K562 (cell line): Measurements from ENCODE around the gene BLM. TPM values are rescaled to one million over a fixed set of nuclear protein-coding genes. Genes with fewer than 3 reads are reported as not detected.

Source experiments
- CHD1 ChIP-seq: fragments of 200-600 bp; sonication (generic); IDR thresholded peaks from one replicate; pipeline ENCODE4 v1.6.1; 2012; ENCODE audit warnings: mild to moderate bottlenecking, moderate library complexity, low read length, inconsistent platforms
- ESRRA ChIP-seq: fragments of 450-650 bp; IDR thresholded peaks from 2 replicates; pipeline ENCODE4 v1.6.1; 2014; ENCODE audit warnings: low read depth, mild to moderate bottlenecking, moderate library complexity, borderline replicate concordance
- KDM2B ChIP-seq: fragments of 250-450 bp; sonication (Bioruptor Pico); IDR thresholded peaks from 2 replicates; pipeline ENCODE4 v1.8.0; 2021; ENCODE audit warnings: mild to moderate bottlenecking, moderate library complexity
- KLF13 ChIP-seq: fragments of 450-650 bp; IDR thresholded peaks from 2 replicates; pipeline ENCODE4 v1.6.1; 2016; ENCODE audit warnings: missing genetic modification characterization, low read depth, mild to moderate bottlenecking, missing compliant biosample characterization, moderate library complexity, borderline replicate concordance
- LEF1 ChIP-seq: fragments of 450-650 bp; IDR thresholded peaks from 2 replicates; pipeline ENCODE4 v1.6.1; 2016; ENCODE audit warnings: mild to moderate bottlenecking
- MCM5 ChIP-seq: fragments of 450-650 bp; IDR thresholded peaks from 2 replicates; pipeline ENCODE4 v1.6.1; 2016; ENCODE audit warnings: low read depth
- POU5F1 ChIP-seq: fragments of 150-350 bp; IDR thresholded peaks from 2 replicates; pipeline ENCODE4 v1.6.1; 2014; ENCODE audit warnings: borderline replicate concordance, low read length, low read depth, mild to moderate bottlenecking; ENCODE audit not compliant: partially characterized antibody
- SREBF1 ChIP-seq: fragments of 150-350 bp; IDR thresholded peaks from 2 replicates; pipeline ENCODE4 v1.6.1; 2014; ENCODE audit warnings: antibody characterized with exemption, low read depth, low read length, borderline replicate concordance
- TCF7L2 ChIP-seq: fragments of 150-350 bp; IDR thresholded peaks from 2 replicates; pipeline ENCODE4 v1.6.1; 2016; ENCODE audit warnings: low read depth, mild to moderate bottlenecking, low read length, moderate library complexity
- ZNF212 ChIP-seq: fragments of 450-650 bp; formaldehyde crosslinking; IDR thresholded peaks from 2 replicates; pipeline ENCODE4 v1.4.0; 2020; ENCODE audit warnings: mild to moderate bottlenecking
- polyA plus RNA-seq, 8 experiments: library from polyadenylated mRNA; depleted of rRNA in 4 of 8; stranded (reverse) in 5 of 8; unstranded in 3 of 8; fragments of >200 nt; fragmentation: Nextera tagmentation in 2 of 8; fragmentation: Illumina TruSeq in 1 of 8; extraction: Ambion mirVana in 2 of 8; extraction: Trizol in 1 of 8; gene quantifications; 2 replicates each; pipeline versions ENCODE4 v1.2.1 to v1.2.3, GENCODE V29; 2011 to 2014; ENCODE audit warnings: inconsistent platforms in 1 of 8, missing spikeins in 1 of 8
- total RNA-seq, 7 experiments: library from RNA; depleted of rRNA in 6 of 7; stranded (reverse); fragments of >200 nt in 6 of 7; fragmentation: Illumina TruSeq in 2 of 7; extraction: Trizol in 2 of 7; gene quantifications; 2 replicates each; pipeline versions ENCODE4 v1.2.1 to v1.2.3, GENCODE V29; 2011 to 2021; ENCODE audit warnings: low replicate concordance in 1 of 7
- TF ChIP-seq, protein P1 (sequence below): sonication (generic); formaldehyde crosslinking; IDR thresholded peaks from 2 replicates; pipeline ENCODE4 v1.5.0; 2020; ENCODE audit warnings: missing genetic modification reagents
- TF ChIP-seq, protein P2 (sequence below): fragments of 450-650 bp; IDR thresholded peaks from 2 replicates; pipeline ENCODE4 v1.6.1; 2018; ENCODE audit not compliant: partially characterized antibody
- TF ChIP-seq, protein P3 (sequence below): fragments of 250-450 bp; sonication (Bioruptor Pico); IDR thresholded peaks from 2 replicates; pipeline ENCODE4 v1.4.0; 2020; ENCODE audit warnings: mild to moderate bottlenecking, moderate library complexity
- TF ChIP-seq, protein P4 (sequence below): fragments of 450-650 bp; IDR thresholded peaks from 2 replicates; pipeline ENCODE4 v1.6.1; 2016
- TF ChIP-seq, protein P5 (sequence below): fragments of 450-650 bp; conservative IDR thresholded peaks from 2 replicates; pipeline ENCODE4 v1.6.1; 2016; ENCODE audit warnings: missing genetic modification characterization, low read depth, mild to moderate bottlenecking, control low read depth, missing compliant biosample characterization

The BLM gene
- total and polyA plus RNA-seq, 9 of the 15 experiments (the other 6 are each of a cell fraction or from before 2014, with no cell fraction given) = 21.0 to 56.0 (median 43.9) TPM

DNA sequence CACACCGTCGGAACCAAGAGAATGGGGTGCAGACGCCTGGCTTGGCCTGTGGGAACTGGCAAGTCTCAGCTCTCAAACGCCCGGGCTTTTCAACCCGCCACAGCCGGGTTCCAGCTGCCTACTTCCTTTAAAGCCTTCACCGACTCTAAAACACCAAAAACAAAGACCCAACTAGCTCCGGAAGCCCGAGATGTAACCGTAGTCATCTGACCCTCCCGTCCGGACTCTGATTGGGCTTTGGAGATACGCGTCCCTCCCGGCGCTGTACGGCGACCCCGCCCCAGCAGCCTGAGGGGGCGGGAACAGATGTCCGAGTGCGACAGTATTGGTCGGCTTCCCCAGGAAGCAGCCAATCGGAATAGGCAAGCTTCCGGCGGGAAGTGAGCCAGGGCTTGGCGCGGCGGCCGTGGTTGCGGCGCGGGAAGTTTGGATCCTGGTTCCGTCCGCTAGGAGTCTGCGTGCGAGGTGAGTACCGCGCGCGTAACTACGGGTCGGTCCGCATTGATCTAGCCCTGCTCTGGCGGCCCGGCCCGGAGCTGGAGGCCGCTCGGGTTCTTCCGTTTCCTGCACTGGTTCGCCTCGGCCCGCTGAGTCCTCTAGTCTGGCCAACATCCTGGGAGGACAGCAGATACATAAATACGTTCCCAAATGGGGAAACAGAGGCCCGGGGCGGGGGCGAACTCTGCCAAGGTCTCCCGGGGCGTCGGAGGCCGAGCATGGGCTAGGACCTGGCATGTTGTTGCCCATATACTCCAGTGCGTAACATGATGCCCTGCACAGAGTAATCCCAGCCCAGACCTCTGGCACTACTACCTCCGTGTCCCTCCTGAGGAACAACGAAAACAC lies at the start of gene BLM (continued):
- TF ChIP-seq LEF1 (no peak), MCM5 (no peak), ESRRA (0 out of 2 replicates have a peak, but pooled peaks have one; percentile 29), ZNF212 (CRISPR knock-in tag) (no peak), TCF7L2 (no peak), KLF13 (tag) (0 out of 2 replicates have a peak, but pooled peaks have one; percentile 25), KDM2B (CRISPR knock-in tag) (no peak), CHD1 (peak; percentile 58), POU5F1 (no peak), SREBF1 (no peak)
- TF ChIP-seq, protein P1, sequence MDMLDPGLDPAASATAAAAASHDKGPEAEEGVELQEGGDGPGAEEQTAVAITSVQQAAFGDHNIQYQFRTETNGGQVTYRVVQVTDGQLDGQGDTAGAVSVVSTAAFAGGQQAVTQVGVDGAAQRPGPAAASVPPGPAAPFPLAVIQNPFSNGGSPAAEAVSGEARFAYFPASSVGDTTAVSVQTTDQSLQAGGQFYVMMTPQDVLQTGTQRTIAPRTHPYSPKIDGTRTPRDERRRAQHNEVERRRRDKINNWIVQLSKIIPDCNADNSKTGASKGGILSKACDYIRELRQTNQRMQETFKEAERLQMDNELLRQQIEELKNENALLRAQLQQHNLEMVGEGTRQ (CRISPR knock-in tag) = peak; percentile 82
- TF ChIP-seq, protein P2, sequence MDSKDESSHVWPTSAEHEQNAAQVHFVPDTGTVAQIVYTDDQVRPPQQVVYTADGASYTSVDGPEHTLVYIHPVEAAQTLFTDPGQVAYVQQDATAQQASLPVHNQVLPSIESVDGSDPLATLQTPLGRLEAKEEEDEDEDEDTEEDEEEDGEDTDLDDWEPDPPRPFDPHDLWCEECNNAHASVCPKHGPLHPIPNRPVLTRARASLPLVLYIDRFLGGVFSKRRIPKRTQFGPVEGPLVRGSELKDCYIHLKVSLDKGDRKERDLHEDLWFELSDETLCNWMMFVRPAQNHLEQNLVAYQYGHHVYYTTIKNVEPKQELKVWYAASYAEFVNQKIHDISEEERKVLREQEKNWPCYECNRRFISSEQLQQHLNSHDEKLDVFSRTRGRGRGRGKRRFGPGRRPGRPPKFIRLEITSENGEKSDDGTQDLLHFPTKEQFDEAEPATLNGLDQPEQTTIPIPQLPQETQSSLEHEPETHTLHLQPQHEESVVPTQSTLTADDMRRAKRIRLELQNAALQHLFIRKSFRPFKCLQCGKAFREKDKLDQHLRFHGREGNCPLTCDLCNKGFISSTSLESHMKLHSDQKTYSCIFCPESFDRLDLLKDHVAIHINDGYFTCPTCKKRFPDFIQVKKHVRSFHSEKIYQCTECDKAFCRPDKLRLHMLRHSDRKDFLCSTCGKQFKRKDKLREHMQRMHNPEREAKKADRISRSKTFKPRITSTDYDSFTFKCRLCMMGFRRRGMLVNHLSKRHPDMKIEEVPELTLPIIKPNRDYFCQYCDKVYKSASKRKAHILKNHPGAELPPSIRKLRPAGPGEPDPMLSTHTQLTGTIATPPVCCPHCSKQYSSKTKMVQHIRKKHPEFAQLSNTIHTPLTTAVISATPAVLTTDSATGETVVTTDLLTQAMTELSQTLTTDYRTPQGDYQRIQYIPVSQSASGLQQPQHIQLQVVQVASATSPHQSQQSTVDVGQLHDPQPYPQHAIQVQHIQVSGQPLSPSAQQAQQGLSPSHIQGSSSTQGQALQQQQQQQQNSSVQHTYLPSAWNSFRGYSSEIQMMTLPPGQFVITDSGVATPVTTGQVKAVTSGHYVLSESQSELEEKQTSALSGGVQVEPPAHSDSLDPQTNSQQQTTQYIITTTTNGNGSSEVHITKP = no peak
- TF ChIP-seq, protein P3, sequence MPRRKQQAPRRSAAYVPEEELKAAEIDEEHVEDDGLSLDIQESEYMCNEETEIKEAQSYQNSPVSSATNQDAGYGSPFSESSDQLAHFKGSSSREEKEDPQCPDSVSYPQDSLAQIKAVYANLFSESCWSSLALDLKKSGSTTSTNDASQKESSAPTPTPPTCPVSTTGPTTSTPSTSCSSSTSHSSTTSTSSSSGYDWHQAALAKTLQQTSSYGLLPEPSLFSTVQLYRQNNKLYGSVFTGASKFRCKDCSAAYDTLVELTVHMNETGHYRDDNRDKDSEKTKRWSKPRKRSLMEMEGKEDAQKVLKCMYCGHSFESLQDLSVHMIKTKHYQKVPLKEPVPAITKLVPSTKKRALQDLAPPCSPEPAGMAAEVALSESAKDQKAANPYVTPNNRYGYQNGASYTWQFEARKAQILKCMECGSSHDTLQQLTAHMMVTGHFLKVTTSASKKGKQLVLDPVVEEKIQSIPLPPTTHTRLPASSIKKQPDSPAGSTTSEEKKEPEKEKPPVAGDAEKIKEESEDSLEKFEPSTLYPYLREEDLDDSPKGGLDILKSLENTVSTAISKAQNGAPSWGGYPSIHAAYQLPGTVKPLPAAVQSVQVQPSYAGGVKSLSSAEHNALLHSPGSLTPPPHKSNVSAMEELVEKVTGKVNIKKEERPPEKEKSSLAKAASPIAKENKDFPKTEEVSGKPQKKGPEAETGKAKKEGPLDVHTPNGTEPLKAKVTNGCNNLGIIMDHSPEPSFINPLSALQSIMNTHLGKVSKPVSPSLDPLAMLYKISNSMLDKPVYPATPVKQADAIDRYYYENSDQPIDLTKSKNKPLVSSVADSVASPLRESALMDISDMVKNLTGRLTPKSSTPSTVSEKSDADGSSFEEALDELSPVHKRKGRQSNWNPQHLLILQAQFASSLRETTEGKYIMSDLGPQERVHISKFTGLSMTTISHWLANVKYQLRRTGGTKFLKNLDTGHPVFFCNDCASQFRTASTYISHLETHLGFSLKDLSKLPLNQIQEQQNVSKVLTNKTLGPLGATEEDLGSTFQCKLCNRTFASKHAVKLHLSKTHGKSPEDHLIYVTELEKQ (CRISPR knock-in tag) = no peak
- TF ChIP-seq, protein P4, sequence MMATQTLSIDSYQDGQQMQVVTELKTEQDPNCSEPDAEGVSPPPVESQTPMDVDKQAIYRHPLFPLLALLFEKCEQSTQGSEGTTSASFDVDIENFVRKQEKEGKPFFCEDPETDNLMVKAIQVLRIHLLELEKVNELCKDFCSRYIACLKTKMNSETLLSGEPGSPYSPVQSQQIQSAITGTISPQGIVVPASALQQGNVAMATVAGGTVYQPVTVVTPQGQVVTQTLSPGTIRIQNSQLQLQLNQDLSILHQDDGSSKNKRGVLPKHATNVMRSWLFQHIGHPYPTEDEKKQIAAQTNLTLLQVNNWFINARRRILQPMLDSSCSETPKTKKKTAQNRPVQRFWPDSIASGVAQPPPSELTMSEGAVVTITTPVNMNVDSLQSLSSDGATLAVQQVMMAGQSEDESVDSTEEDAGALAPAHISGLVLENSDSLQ = peak; percentile 38; the same call in 1 of the 2 replicates
- TF ChIP-seq, protein P5, sequence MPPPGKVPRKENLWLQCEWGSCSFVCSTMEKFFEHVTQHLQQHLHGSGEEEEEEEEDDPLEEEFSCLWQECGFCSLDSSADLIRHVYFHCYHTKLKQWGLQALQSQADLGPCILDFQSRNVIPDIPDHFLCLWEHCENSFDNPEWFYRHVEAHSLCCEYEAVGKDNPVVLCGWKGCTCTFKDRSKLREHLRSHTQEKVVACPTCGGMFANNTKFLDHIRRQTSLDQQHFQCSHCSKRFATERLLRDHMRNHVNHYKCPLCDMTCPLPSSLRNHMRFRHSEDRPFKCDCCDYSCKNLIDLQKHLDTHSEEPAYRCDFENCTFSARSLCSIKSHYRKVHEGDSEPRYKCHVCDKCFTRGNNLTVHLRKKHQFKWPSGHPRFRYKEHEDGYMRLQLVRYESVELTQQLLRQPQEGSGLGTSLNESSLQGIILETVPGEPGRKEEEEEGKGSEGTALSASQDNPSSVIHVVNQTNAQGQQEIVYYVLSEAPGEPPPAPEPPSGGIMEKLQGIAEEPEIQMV = 0 out of 2 replicates have a peak, but pooled peaks have one; percentile 36
